Muscle of back (tissue), 10 donors: ENCODE measurements around the gene EPHB2. TPM values are rescaled to one million over a fixed set of nuclear protein-coding genes. Genes with fewer than 3 reads are reported as not detected.

Source experiments
- polyA plus RNA-seq, 10 donors: library from polyadenylated mRNA; unstranded; fragments of 120-200 nt; gene quantifications; one replicate each; pipeline ENCODE4 v1.2.1, GENCODE V29; 2013; ENCODE audit not compliant: insufficient read length in 10 of 10

The EPHB2 gene
- polyA plus RNA-seq, 10 donors = 15.9 to 26.2 (median 22.5) TPM

Other genes with a start within 250 kb of the EPHB2 start
- under 1 TPM in 3 of 10 donors, not detected in 7; 0.04 to 0.08 (median 0.08) TPM for gene EPHA8, start 147.3 kb upstream of the EPHB2 start, polyA plus RNA-seq
- 10 to 100 TPM; 18.0 to 41.3 (median 27.7) TPM for gene C1QA, start 74.2 kb upstream of the EPHB2 start, polyA plus RNA-seq
- 10 to 100 TPM; 17.2 to 47.9 (median 27.4) TPM for gene C1QC, start 67.2 kb upstream of the EPHB2 start, polyA plus RNA-seq
- gene C1QB, start 57.6 kb upstream of the EPHB2 start, polyA plus RNA-seq = 10 to 100 TPM; 14.3 to 29.7 (median 19.3) TPM